Fibroblast of skin of scalp (primary cell): Measurements from ENCODE around the gene FBN2.
"Not testable (repeated sequence)": the region's sequence is repeated elsewhere in the genome, so short reads cannot be mapped to it uniquely, and the experiment has no call there.

Source experiments
- DNase-seq: peaks from one replicate; pipeline ENCODE4 v3.0.0-alpha.2; 2013

The FBN2 gene

GRCh38 chr5:128424646-128425045 lies 113.4 kb downstream of the FBN2 start:
- no peak for DNase-seq

DNA sequence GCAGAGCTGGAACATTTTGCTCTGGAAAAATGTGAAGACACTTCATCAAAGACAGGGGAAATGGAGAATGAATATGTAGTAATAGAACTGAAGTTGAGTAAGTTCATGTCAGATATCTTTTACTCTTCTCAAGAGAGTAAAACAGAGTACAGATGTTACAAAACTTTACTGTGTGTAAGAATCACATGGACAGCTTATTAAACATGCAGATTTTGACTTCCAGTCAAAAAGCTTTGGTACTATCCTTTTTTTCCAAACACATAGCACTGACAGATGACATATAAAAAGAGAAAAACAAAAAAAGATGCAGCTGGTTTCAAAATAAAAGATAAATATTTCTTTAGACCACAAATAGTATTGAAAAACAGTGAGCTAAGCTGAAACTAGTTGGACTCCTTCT lies 115.4 kb downstream of the FBN2 start:
- DNase-seq: no peak

GRCh38 chr5:128414469-128414868 lies 123.6 kb downstream of the FBN2 start:
- no peak for DNase-seq

- DNase-seq: peak; percentile 22
These were observed 124.7 kb downstream of the FBN2 start for GRCh38 chr5:128413356-128413755.

DNA sequence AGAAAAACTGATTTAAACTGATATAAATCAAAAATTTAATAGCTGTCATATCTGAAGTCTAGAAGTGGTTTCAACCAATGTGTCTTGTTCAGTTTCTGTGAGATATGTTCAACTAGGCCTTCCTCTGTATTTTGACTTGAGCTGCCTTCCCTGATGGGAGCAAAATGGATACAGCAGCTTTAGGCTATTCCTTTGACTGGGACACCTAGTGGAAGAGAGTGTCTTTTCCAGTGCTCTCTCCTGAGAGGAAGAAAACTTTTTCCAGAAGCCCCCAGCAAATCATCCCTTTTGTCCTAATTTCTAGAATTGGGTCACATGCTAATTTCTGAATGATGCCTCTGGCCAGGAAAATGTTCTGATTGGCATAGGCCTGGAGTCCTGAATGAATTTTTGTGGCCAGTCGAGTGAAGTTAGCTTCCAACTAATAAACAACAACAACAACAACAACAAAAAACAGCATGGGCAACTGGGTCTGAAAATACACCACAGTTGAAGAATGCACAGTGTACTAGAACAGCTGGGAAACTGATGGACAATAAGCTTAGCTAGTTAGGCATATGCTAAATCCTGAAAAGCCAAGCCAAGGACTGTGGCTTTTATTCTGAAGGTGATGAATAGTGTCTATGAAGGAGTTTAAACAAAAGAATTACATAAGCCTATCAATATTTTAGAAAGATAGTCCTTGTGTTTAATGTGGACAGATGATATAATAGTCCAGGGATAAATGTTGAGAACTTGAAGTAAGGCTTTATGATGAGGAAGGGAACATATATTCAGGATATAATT lies 125.7 kb downstream of the FBN2 start:
- DNase-seq: no peak

DNA sequence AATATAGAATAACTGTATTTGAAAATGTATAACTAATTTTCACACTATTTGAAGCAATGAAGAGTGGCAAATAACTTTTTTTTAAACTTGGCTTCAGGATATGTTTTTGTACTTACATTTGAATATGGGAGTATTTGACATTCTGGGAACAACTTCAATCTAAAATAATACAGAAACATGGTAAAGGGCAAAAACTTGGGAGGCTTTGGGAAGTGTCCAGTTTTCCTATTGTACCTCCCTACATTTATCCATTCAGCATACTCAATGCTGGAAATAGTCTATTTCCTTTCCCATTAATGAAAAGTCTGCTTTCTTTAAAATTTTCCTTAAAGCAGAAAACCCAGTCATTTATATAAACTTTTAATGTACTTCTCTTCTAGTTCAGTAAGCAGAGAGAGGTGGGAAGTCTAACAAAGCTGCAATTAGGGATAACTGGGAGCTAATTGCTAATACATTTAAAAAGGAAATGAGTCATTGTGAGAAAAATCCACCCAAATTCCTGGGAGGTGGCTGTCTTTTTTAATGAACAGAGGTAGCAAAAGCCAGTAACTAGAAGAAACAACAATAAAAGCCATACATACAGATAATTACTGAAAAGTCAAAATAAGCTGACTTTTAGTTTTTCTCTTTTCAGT lies 128.8 kb downstream of the FBN2 start:
- DNase-seq: no peak

GRCh38 chr5:128408622-128409021 lies 129.4 kb downstream of the FBN2 start:
- peak; percentile 31 for DNase-seq

- DNase-seq: no peak
These were observed 130.1 kb downstream of the FBN2 start for GRCh38 chr5:128407944-128408343.

DNA sequence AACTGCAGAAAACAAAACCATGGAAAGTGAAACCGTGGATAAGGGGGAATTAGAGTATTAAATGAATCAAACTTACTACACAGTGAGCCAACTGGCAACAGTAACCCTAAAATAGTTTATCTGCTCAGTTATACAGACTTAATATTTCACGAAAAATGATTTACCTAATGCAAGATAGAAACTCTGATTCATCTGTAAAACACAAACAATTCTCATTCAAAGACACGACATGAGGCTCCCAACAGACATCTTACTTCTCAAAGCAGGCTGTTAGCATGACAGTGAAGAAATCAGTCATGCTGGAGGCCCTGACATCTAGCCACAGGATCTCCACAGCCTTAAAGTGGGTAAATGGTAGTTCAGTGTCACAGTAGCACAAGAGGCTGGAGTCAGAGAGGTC lies 131.2 kb downstream of the FBN2 start:
- DNase-seq: no peak

DNA sequence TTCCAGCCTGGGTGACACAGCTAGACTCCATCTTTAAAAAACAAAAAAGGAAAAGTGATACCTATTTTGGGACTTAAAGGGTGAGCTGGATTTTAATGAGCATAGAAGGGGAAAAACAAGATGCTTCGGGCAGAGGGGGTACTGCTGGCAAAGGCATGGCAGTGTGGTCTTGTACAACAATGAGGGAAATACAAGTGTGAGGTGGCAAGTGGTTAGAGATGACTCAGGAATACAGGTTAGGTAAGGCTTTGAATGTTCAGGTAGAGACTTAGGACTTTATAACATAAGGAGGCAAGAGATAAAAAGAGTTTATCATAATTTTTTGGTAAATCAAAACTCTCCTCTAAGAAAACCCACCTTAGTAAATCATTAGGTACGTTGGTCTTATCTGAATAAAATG lies 132.9 kb downstream of the FBN2 start:
- no peak for DNase-seq

DNA sequence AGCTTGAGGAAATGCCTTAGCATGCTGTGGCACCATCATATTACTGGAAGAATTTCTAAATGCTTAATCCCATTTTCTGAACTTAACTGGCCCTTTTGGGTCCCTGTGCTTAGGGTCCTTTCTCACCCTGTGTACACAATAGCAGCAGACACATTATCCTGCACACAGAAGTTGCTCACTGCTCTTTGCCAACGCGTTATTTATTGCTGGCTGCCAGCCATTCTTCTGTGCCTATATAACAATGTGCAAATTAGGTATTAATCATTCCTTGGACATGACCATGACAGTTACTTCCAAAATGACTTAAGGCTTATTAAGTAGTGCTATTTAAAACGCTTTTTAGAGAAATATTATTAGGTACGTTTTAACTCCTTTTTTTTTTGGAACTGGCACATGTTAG lies 134.7 kb downstream of the FBN2 start:
- no peak for DNase-seq

- no peak for DNase-seq
These were observed 135.5 kb downstream of the FBN2 start for GRCh38 chr5:128402506-128402905.

DNA sequence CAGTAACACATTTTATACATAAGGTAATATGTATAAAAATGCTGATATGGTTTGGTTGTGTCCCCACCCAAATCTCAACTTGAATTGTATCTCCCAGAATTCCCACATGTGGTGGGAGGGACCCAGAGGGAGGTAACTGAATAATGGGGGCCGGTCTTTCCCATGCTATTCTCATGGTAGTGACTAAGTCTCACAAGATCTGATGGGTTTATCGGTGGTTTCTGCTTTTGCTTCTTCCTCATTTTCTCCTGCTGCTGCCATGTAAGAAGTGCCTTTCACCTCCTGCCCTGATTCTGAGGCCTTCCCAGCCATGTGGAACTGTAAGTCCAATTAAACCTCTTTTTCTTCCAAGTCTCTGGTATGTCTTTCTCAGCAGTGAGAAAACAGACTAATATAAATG lies 137.3 kb downstream of the FBN2 start:
- not testable (repeated sequence) for DNase-seq

DNA sequence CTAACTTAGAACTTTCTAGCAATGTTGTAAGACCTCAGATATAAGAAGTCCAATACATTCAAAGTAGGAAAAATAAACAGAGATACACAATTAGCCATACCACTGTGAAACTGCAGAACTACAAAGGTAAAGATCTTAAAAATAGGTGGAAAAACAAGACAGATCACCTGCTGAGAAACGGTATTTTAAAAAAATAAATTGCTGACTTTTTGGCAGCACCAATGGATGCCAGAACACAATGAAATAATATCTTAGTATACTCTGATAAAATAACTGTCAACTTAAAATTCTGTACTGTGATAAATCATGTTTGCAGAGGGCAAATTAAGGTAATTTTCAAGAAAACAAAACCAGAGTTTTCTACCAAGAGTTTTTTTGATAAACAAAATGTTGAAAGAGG lies 138.9 kb downstream of the FBN2 start:
- no peak for DNase-seq

DNA sequence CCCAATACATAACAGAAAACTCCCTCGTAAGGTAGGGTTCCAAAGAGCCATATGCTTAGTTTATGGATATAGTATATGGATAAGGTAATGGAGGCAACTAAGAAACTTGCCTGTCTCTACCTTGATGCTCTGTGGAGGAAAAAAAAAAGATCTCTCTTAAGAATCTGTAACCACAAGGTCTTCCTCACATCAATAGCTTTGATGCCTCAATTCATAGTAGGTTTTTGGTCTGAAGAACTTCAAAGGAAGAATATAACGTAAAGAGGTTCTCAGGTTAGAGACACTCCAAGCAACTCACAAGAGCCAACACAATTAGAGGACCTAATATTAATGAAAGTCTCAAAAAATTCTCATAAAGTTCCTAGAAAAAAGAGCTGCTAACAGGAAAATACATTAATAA lies 140.2 kb downstream of the FBN2 start:
- DNase-seq: no peak

- no peak for DNase-seq
These were observed 143.0 kb downstream of the FBN2 start for GRCh38 chr5:128395073-128395472.

DNA sequence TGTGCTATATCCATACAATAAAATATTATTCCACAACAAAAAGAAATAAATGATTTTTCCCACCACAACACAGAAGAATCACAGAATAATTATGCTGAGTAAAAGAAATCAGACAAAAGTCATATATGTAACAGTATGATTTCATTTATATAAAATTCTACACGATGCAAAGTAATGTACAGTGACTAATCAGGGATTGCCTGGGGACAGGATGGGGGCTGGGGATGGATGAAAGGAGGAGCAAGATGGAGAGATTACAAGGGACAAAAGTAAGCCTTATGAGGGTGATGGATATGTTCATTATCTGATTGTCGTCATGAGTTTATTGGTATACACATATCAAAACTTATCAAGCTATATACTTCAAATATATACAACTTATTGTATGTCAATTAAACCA lies 154.0 kb downstream of the FBN2 start:
- peak; percentile 19 for DNase-seq

- DNase-seq: no peak
These were observed 157.7 kb downstream of the FBN2 start for GRCh38 chr5:128380337-128380736.

DNA sequence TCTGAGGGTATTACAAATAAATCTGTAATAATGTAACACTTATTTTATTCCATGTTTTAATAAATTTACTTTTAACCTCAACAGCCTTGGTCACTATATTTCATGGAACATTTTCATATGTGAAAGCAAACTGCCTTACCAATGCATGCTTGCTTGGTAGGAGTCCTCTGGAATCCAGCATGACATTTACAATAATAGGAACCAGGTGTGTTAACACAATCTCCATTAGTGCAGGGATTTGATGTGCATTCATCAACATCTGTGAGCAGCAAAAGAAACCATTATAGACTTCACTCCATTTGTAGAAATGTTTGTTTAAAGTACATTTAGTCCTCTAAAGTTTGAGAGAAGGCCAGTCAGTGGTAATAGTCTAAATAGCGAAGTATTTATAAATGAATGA lies 159.4 kb downstream of the FBN2 start:
- DNase-seq: peak; percentile 12

DNA sequence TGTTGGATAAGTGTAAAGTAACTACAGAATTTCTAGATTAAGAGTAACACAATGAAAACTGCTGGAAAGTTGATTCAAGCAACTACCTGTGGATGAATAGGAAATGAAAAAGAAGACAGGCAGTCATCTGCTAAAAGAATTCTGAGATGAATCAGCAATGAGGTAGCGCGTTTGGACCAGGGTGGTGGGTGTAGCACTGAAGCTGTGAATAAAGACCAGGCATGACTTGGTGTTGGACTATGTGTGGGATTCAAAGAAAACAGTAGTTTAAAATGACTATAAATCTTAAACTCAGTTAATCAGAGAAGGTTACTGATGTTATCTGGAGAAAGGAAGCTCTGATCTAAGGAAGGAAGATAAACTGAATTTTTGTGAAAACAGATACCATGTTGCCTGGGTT lies 159.8 kb downstream of the FBN2 start:
- DNase-seq: peak; percentile 14

GRCh38 chr5:128376577-128376976 lies 161.5 kb downstream of the FBN2 start:
- DNase-seq: peak; percentile 11

- DNase-seq: no peak
These were observed 171.9 kb downstream of the FBN2 start for GRCh38 chr5:128366147-128366546.

GRCh38 chr5:128362370-128362769 lies 175.7 kb downstream of the FBN2 start:
- DNase-seq: no peak

- DNase-seq: peak; percentile 53
These were observed 179.2 kb downstream of the FBN2 start for GRCh38 chr5:128358826-128359225.

DNA sequence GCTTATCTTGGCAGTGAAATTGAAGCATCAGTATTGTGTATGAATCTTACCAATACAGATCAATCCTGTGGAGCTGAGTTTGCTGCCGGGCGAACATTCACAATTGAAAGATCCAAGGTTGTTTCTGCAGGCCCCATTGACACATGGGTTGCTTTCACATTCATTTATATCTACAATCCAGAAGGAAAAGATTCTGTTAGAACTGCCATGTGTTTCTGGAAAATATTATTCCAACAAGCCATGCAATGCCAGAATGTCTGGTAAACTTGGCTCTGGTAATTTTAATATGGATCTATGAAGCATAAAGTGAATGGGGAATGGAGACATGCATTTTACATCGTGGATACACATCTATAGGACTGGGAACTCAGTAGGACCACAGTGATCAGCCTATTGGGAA lies 180.8 kb downstream of the FBN2 start:
- DNase-seq: no peak
